B cell (primary cell): Measurements from ENCODE around the gene MLLT10.

Experiments used
- EZH2 ChIP-seq: IDR thresholded peaks from 2 replicates; pipeline ENCODE4 v1.6.1; 2012; ENCODE audit warnings: borderline replicate concordance, low read depth, mild to moderate bottlenecking, moderate library complexity, low read length; ENCODE audit not compliant: insufficient read depth, poor library complexity, severe bottlenecking
- TF ChIP-seq, protein P1 (sequence below): fragments of 200-600 bp; IDR thresholded peaks from one replicate; pipeline ENCODE4 v1.8.0; 2022; ENCODE audit warnings: antibody characterized with exemption, mild to moderate bottlenecking

DNA sequence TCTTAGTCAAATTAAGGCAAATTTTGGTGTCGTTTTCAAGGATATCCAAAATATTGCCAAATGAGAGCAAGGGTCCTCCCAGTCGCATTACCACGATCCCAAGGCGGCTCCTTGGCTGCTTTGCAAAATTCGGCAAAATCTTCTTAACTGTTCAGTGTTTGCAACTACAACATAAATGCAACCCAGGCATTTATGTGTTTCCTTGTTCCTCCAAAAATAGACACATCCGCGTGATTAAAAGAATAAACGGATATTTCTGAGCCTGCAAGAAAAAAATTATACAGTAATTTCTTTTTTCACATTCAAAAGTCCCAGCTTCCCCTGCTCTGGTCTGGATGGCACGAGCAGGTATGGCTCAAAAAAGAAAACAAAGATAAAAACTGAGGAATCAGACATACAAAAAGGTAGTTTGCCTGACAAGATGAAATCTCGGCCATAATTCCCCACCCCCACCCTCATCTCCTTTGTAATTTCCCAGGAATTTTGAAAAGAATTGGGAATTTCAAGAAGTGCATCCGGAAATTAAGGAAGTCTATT, 14.6 kb upstream of the MLLT10 start:
- TF ChIP-seq, protein P1, sequence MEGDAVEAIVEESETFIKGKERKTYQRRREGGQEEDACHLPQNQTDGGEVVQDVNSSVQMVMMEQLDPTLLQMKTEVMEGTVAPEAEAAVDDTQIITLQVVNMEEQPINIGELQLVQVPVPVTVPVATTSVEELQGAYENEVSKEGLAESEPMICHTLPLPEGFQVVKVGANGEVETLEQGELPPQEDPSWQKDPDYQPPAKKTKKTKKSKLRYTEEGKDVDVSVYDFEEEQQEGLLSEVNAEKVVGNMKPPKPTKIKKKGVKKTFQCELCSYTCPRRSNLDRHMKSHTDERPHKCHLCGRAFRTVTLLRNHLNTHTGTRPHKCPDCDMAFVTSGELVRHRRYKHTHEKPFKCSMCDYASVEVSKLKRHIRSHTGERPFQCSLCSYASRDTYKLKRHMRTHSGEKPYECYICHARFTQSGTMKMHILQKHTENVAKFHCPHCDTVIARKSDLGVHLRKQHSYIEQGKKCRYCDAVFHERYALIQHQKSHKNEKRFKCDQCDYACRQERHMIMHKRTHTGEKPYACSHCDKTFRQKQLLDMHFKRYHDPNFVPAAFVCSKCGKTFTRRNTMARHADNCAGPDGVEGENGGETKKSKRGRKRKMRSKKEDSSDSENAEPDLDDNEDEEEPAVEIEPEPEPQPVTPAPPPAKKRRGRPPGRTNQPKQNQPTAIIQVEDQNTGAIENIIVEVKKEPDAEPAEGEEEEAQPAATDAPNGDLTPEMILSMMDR: no peak
- no peak for TF ChIP-seq EZH2
